ENCODE measurements around the gene UBL5.

UBL5 gene

DNA sequence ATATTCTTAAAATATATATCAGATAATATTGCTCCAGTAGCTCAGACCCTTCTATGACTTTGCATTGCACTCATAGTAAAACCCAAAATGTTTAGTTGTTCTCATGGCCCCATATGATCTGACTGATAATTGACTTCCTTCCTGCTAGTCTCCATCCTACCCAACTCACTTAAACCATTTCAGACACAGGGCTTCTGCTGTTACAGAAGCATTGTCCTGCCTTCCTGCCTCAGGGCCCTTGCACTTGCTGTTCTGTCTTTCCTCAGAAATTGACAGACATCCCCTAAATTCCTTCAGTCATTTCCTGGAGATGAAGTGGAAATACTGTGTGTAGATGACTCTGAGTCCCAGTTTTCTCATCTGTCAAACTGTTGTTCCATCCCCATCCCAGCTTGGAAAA lies 28.6 kb upstream of the UBL5 start (continued):
- no peak for TF ChIP-seq CREB5 (CRISPR knock-in tag; IDR thresholded peaks at IDR 0.05; ENCODE audit: low read depth)
- no peak for TF ChIP-seq ZC3H10 (CRISPR knock-in tag; IDR thresholded peaks at IDR 0.05)
- TF ChIP-seq ESRRG (CRISPR knock-in tag; IDR thresholded peaks at IDR 0.05): no peak

DNA sequence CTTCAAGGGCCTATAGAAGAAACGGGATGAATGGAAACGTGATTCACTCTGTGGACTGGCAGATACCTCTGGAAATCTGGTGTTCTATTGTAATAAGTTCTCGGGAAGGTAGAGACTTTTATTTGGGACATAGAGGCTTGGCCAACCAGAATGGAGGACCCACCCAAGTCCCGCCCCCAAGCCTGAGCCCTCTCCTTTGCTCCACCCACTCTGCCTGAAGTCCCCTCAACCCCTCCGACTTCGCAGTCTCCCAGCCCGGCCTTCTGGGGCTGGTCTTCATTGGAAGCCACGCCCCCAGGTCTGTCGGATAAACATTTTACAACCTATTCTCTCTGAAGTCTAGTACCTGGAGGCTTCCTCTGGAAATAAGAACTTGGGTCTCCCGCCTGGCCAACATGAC lies 25.7 kb upstream of the UBL5 start:
- no peak for ATAC-seq
- TF ChIP-seq GLIS3 (CRISPR knock-in tag; IDR thresholded peaks at IDR 0.05) (no peak), ESRRG (CRISPR knock-in tag; IDR thresholded peaks at IDR 0.05) (no peak), CSDC2 (CRISPR knock-in tag; IDR thresholded peaks at IDR 0.05) (no peak), TCF4 (CRISPR knock-in tag; IDR thresholded peaks at IDR 0.05; ENCODE audit: borderline replicate concordance) (no peak), TOX (CRISPR knock-in tag; IDR thresholded peaks at IDR 0.05; ENCODE audit: borderline replicate concordance) (no peak), TSHZ2 (CRISPR knock-in tag; IDR thresholded peaks at IDR 0.05) (no peak), PATZ1 (CRISPR knock-in tag; IDR thresholded peaks at IDR 0.05; ENCODE audit: borderline replicate concordance) (no peak), BACH2 (CRISPR knock-in tag; IDR thresholded peaks at IDR 0.05; ENCODE audit: borderline replicate concordance) (no peak), ZFP3 (CRISPR knock-in tag; IDR thresholded peaks at IDR 0.05) (no peak), ISL1 (CRISPR knock-in tag; IDR thresholded peaks at IDR 0.05) (no peak), OSR1 (CRISPR knock-in tag; IDR thresholded peaks at IDR 0.05) (no peak), ZC3H10 (CRISPR knock-in tag; IDR thresholded peaks at IDR 0.05) (no peak), ARNTL (CRISPR knock-in tag; IDR thresholded peaks at IDR 0.05; ENCODE audit: borderline replicate concordance, low read depth) (no peak), SNAI2 (CRISPR knock-in tag; IDR thresholded peaks at IDR 0.05) (no peak), RARB (CRISPR knock-in tag; IDR thresholded peaks at IDR 0.05) (no peak)

GRCh38 chr19:9806803-9807202 lies 20.9 kb upstream of the UBL5 start:
- no peak for ATAC-seq
- TF ChIP-seq POU6F1 (CRISPR knock-in tag; IDR thresholded peaks at IDR 0.05; ENCODE audit: borderline replicate concordance, low read depth) (no peak), ZFP3 (CRISPR knock-in tag; IDR thresholded peaks at IDR 0.05) (no peak)

GRCh38 chr19:9808855-9809824 lies 18.6 kb upstream of the UBL5 start:
- no peak for ATAC-seq
- TF ChIP-seq ISL1 (CRISPR knock-in tag; IDR thresholded peaks at IDR 0.05) (no peak), SNAI2 (CRISPR knock-in tag; IDR thresholded peaks at IDR 0.05) (no peak), CSRNP3 (CRISPR knock-in tag; IDR thresholded peaks at IDR 0.05) (no peak)
